ENCODE results near the gene HNRNPL.

- TF ChIP-seq, protein P1, sequence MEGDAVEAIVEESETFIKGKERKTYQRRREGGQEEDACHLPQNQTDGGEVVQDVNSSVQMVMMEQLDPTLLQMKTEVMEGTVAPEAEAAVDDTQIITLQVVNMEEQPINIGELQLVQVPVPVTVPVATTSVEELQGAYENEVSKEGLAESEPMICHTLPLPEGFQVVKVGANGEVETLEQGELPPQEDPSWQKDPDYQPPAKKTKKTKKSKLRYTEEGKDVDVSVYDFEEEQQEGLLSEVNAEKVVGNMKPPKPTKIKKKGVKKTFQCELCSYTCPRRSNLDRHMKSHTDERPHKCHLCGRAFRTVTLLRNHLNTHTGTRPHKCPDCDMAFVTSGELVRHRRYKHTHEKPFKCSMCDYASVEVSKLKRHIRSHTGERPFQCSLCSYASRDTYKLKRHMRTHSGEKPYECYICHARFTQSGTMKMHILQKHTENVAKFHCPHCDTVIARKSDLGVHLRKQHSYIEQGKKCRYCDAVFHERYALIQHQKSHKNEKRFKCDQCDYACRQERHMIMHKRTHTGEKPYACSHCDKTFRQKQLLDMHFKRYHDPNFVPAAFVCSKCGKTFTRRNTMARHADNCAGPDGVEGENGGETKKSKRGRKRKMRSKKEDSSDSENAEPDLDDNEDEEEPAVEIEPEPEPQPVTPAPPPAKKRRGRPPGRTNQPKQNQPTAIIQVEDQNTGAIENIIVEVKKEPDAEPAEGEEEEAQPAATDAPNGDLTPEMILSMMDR (IDR thresholded peaks at IDR 0.05) = no peak
- no peak for TF ChIP-seq EZH2 (IDR thresholded peaks at IDR 0.05; ENCODE audit: borderline replicate concordance, insufficient read depth, low read depth, low read length, poor library complexity, severe bottlenecking)
Measured at GRCh38 chr19:38834590-38834989, 15.2 kb downstream of the HNRNPL start.
